A673 (cell line): ENCODE results near the gene NR1H4. TPM values are rescaled to one million over a fixed set of nuclear protein-coding genes. Genes with fewer than 3 reads are reported as not detected.

Source experiments
- BruUV-seq: library from RNA; stranded (reverse); fragments of 400-500 nt; replicated peaks from 2 replicates; lab custom pipeline; 2021; lab: Mats Ljungman, UMichigan
- CTCF ChIA-PET: fragments of 300-600 bp; sonication (Branson Sonifier 250); formaldehyde crosslinking; loops from one replicate; lab custom pipeline; 2022; ENCODE audit warnings: antibody characterized with exemption; lab: Charles Lee
- POLR2A ChIA-PET: fragments of 300-600 bp; sonication (Branson Sonifier 250); formaldehyde crosslinking; loops from one replicate; lab custom pipeline; 2022; ENCODE audit warnings: antibody characterized with exemption; ENCODE audit not compliant: low non-redundant PET; lab: Charles Lee
- DNase-seq: peaks from one replicate; pipeline ENCODE4 v3.0.0-alpha.2; 2015; ENCODE audit warnings: low spot score
- H3K27ac ChIP-seq: fragments of 200-600 bp; sonication (generic); 2 replicates; pipeline ENCODE4 v1.5.1; 2016; ENCODE audit warnings: mixed run types, low read depth, mild to moderate bottlenecking, mixed read lengths, antibody characterized with exemption, low read length; ENCODE audit not compliant: poor library complexity, severe bottlenecking
- H3K27me3 ChIP-seq: fragments of 200-600 bp; sonication (generic); replicated peaks from 2 replicates; pipeline ENCODE4 v1.6.1; 2017; ENCODE audit warnings: mixed run types, low read depth, mild to moderate bottlenecking, mixed read lengths, antibody characterized with exemption, low read length; ENCODE audit not compliant: insufficient read depth, poor library complexity
- H3K36me3 ChIP-seq: fragments of 200-600 bp; sonication (generic); 2 replicates; pipeline ENCODE4 v1.6.1; 2016; ENCODE audit warnings: mixed run types, mild to moderate bottlenecking, mixed read lengths, antibody characterized with exemption, low read length; ENCODE audit not compliant: insufficient read depth, poor library complexity, severe bottlenecking
- H3K4me1 ChIP-seq: fragments of 200-600 bp; sonication (generic); 2 replicates; pipeline ENCODE4 v1.6.1; 2017; ENCODE audit warnings: mixed run types, mild to moderate bottlenecking, mixed read lengths, antibody characterized with exemption, low read length; ENCODE audit not compliant: insufficient read depth, poor library complexity, severe bottlenecking
- H3K4me3 ChIP-seq: fragments of 200-600 bp; sonication (generic); 2 replicates; pipeline ENCODE4 v1.5.1; 2016; ENCODE audit warnings: low read depth, mixed run types, mild to moderate bottlenecking, mixed read lengths, low read length; ENCODE audit not compliant: poor library complexity, severe bottlenecking
- H3K9me3 ChIP-seq: fragments of 200-600 bp; sonication (generic); 2 replicates; pipeline ENCODE4 v1.6.1; 2016; ENCODE audit warnings: mixed run types, low read depth, mild to moderate bottlenecking, mixed read lengths, antibody characterized with exemption, low read length; ENCODE audit not compliant: poor library complexity, severe bottlenecking
- EZH2 ChIP-seq: fragments of 200-600 bp; sonication (generic); IDR thresholded peaks from 2 replicates; pipeline ENCODE4 v1.6.1; 2017; ENCODE audit warnings: borderline replicate concordance, low read depth, mild to moderate bottlenecking, mixed read lengths, antibody characterized with exemption, low read length; ENCODE audit not compliant: poor library complexity, severe bottlenecking
- intact Hi-C: fragments of 100-400 bp; cut with micrococcal nuclease; formaldehyde crosslinking; loops from one replicate; pipeline ENCODE4 v1.10.0; 2022; ENCODE audit not compliant: unreplicated experiment
- total RNA-seq: library from RNA; stranded (reverse); gene quantifications from 2 replicates; pipeline ENCODE4 v1.2.3, GENCODE V29; 2021
- TF ChIP-seq, protein P1 (sequence below): fragments of 300-800, 200-600 bp; sonication (generic); conservative IDR thresholded peaks from 2 replicates; pipeline ENCODE4 v1.5.1; 2017; ENCODE audit warnings: low read depth, mild to moderate bottlenecking, antibody characterized with exemption, low read length, moderate library complexity, mixed read lengths

Gene NR1H4
- total RNA-seq, 1 experiment from 2014 or later, result not detected

DNA sequence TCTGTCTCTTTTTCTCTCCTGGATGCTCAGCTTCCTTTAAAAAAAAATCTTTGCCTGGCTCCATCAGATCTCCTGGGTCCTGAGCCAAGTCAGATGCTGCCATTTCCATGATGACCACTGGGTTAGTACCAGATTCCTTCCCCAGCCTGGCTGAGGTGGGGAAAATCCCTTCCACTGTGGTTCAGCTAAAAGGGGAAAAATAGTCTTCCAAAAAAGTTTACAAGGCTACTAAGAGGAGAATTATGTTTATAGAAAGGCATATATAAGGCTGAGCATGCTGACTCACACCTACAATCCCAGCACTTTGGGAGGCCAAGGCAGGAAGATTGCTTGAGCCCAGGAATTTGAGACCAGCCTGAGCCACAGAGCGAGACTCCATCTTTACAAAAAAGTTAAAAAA, 71.4 kb downstream of the NR1H4 start:
- ChIA-PET CTCF (no interaction called here), POLR2A (no interaction called here)
- Histone ChIP-seq H3K4me3 (no peak overlapping the region), H3K4me1 (no peaks in the 10 kb centered on the region), H3K9me3 (no peaks in the 10 kb centered on the region), H3K27me3 (no peaks in the 10 kb centered on the region), H3K36me3 (no peaks in the 10 kb centered on the region), H3K27ac (no peak overlapping the region)
- no TSS peak for BruUV-seq
- TF ChIP-seq, protein P1, sequence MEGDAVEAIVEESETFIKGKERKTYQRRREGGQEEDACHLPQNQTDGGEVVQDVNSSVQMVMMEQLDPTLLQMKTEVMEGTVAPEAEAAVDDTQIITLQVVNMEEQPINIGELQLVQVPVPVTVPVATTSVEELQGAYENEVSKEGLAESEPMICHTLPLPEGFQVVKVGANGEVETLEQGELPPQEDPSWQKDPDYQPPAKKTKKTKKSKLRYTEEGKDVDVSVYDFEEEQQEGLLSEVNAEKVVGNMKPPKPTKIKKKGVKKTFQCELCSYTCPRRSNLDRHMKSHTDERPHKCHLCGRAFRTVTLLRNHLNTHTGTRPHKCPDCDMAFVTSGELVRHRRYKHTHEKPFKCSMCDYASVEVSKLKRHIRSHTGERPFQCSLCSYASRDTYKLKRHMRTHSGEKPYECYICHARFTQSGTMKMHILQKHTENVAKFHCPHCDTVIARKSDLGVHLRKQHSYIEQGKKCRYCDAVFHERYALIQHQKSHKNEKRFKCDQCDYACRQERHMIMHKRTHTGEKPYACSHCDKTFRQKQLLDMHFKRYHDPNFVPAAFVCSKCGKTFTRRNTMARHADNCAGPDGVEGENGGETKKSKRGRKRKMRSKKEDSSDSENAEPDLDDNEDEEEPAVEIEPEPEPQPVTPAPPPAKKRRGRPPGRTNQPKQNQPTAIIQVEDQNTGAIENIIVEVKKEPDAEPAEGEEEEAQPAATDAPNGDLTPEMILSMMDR, result no peak
- no peak for DNase-seq
- intact Hi-C loops, result no loop called here

DNA sequence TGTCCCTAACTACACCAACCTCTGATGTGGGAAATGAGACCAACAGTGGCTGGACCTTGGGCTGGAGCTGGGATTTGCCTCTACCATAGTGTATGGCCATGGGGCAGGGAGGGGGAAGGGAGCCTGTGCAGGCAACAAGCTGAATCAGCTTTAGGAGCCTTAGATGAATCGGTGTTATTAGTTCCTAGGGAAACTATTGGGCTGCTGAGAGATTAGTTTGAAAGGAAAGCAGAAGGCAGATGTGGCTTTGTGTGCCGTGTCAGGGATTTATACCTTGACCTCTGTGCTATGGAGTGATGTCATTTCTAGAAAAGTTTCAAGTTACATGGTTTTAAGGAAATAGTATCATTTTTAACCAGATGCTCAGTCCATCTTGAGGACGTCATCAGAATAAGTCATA, 80.3 kb downstream of the NR1H4 start:
- no peak overlapping the region for H3K27ac ChIP-seq
- no peaks in the 10 kb centered on the region for H3K27me3 ChIP-seq
- no peak overlapping the region for H3K4me3 ChIP-seq
- BruUV-seq, result no TSS peak
- ChIA-PET POLR2A (no interaction called here), CTCF (interaction anchor here (1.0 kb wide), 1 partner anchor 319 kb away, joined by 3 read pairs; no protein-coding TSS in a partner anchor)
- peaks cover 5% of the 10 kb centered on the region for H3K4me1 ChIP-seq
- intact Hi-C loops, result loop anchor here (1.0 to 5.0 kb wide), 4 partner anchors 206 to 742 kb away; partner anchors contain the start of genes DEPDC4 and SCYL2
- no peak for TF ChIP-seq EZH2
- TF ChIP-seq, protein P1, result no peak
- no peaks in the 10 kb centered on the region for H3K36me3 ChIP-seq
- no peaks in the 10 kb centered on the region for H3K9me3 ChIP-seq
- DNase-seq, result no peak

DNA sequence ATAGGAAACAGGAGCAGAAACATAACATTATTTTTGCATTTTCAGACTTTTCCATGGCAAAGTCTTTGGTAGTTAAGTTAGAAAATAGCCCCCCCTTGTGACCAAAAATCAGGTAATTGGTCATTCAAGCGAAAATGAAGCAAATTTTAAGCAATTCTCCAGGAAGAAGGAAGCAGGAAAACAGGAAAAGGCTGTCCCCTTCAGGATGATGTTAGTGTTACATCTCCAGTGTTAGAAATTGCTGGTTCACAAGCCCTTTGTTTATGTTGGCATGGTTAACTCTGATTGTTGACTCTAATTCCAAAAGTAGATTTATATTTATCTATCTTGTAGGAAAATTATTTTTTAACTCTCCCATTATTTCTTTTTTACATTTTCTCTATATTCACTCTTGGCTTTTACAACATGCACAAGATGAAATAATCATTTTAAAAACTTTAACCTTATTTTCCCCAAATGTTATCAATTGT, 81.0 kb downstream of the NR1H4 start:
- H3K27ac ChIP-seq, result no peak overlapping the region
- DNase-seq, result peak; percentile 80
- CTCF ChIA-PET, result interaction anchor here (0.5 to 1.6 kb wide), 2 partner anchors 169 to 206 kb away, joined by 3 to 4 read pairs; no protein-coding TSS in a partner anchor
- H3K4me3 ChIP-seq, result no peak overlapping the region
- H3K9me3 ChIP-seq, result no peaks in the 10 kb centered on the region
- no TSS peak for BruUV-seq
- TF ChIP-seq, protein P1, result peak; percentile 76
- TF ChIP-seq EZH2, result no peak
- no peaks in the 10 kb centered on the region for H3K27me3 ChIP-seq
- H3K36me3 ChIP-seq, result no peaks in the 10 kb centered on the region
- POLR2A ChIA-PET, result no interaction called here
- intact Hi-C loops, result loop anchor here (1.0 to 5.0 kb wide), 4 partner anchors 206 to 742 kb away; partner anchors contain the start of genes DEPDC4 and SCYL2
- H3K4me1 ChIP-seq, result peaks cover 5% of the 10 kb centered on the region
